HG03097 (cell line): ENCODE results near the gene GUCY2C.

Source experiments
- ATAC-seq: cut with Tn5 transposase; IDR thresholded peaks from one replicate; pipeline ENCODE4 v1.9.1; 2021; ENCODE audit not compliant: unreplicated experiment, low FRiP score

Gene GUCY2C

DNA sequence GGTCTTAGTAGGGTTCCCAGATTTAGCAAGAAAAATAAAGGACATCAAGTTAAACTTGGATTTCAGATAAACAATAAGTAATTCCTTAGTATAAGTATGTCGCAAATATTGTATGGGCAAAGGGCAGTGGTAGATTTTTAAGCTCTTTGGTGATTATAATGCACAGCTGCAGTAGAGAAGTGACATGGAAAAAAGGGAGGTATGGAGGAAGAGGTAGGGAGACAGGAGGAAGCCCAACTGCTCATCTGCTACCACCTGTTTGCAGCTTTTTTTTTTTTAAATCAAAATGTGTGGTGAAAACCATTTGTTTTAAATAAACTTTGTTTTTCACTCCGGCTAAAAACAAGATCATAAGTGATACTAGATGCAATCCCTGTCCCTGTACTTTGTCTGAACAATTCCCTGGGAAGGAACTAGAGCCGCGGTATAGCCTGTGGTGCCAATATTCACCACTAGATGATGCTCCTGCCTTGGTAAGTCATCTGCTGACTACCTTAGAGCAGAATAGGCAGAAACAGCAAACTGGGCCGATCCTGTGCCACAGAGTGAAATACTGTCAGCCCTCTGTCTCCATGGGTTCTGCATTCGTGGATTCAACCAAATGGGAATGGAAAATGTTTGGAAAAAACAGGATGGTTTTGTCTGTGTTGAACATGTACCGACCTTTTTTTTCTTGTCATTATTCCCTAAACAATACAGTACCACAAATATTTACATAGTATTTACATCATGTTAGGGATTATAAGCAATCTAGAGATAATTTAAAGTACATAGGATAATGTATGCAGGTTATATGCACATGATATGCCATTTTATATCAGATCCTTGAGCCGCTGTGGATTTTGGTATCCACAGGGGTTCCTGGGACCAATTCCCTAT, 66.3 kb downstream of the GUCY2C start:
- ATAC-seq = peak; percentile 92

DNA sequence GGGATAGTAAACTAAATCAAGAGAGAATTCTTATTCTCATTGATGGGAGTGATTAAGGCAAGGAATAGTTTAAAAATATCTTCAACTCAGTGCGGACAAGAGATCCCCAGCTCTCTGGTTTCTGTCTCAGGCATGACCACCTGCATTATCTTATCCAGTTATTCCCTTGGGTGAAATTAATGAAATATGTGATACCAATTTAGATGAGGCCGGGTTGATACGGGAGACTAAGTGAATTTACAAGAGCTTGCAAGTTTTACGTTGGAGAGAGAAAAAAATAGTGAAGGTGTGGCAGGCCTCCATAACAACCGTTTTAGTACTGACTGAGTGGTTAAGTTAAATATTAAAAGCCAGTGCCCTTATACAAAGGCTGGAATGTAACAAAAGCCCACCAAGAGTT, 67.6 kb downstream of the GUCY2C start:
- ATAC-seq = no peak

DNA sequence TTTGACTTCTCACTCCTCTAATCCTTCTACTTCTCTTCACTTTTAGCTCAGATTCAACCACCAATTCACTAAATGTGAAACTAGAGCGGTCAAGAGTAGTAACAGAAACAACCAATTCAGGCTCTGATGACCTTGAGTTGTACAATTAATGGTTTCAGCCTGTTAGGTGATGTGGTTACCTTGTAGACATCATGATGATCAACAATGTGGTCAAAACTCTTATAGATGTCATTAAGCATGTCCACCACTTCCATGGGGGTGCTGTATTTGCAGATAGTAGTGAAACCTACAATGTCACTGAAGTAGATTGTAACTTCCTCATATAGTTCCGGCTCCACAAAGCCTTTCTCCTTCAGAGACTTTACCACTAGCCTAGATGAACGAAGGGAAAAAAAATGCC, 74.6 kb downstream of the GUCY2C start:
- ATAC-seq = peak; percentile 69

DNA sequence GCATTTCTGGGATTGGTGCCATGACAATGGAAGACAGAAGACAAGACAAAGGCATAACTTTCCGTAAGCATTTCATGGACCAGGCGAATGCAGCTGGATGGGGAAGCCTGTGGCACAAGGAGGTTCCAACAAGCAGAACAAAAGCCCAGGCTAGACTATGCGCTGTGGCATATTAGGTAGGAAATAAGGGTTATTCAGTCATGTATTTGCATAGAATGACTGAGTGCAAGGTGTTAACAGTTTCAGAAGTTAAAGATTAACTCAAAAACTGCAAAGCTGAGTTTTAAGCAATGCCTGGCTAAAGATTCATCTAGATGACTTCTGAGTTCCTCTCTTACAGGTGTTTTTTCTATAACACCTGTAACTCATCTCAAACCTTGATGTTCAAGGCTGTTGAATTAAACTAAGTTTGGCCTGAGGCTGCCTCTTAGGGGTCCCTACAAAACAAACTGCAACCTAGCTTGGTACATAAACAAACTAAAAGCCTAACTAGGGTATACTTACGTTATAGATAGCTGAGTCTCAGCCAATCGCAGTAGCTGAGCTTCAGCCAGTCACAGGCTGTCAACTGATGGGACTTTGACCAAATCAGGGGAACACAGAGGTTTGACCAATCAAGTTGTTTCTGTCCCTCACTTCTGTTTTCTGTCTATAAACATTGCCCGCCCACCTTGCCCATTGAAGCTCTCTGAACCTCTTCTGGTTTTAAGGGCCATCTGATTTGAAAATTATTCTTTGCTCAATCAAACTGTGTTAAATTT, 76.5 kb downstream of the GUCY2C start:
- ATAC-seq = peak; percentile 48

DNA sequence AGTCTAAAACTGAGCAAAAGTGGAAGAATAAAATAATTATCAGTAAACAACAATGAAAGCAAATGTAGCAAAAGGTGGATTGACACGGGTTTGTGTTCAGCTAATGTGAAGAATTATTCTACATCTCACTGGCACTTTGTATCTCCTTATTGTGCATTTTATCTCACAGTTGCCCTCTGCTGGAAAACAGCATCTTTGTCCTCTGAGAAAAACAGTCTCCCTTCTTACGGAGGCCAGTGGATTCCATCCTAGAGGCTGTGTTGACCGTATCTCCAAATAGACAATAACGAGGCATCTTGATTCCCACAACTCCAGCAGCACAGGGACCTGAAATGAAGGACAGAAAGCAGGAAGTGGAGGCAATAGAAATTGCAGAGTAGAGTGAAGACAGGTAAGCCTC, 77.4 kb downstream of the GUCY2C start:
- ATAC-seq = no peak

DNA sequence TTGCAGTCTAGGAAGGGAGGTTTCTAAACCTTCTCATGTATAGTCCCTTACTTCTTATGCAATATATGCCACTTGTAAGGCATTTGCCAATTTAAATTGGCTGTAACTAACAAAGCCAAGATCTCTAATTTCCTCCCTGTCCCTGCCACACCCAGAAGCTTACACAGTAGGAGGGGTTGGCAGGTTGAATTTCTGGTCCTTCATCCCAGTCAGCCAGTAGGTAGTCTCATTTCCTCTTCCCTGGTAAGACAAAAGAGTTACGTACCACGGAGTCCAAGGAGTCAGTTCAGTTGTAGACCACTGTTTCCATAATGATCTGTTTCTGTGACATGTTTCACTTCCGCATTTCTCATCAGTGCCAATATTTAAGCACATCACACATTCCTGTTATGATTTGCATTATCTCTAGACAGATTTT, 81.7 kb downstream of the GUCY2C start:
- ATAC-seq = no peak

DNA sequence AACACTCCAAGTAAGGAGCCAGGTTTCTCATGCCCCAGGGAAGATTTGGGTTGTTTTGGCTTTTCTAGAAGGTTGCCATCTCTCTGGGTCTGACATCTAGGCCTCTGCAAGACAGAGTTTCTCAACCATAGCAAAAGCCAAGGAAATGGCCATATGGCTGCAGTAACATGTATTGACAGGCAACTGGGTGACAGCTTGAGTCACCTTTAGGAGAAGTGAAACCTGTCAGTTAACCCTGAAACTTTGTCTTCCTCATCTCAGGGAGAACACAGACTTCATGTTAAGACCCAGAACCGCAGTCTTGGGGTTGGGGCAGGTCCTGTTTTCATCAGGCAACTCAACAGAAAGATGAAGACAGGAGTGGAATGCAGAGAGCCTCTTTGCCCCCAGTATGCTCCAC, 82.7 kb downstream of the GUCY2C start:
- peak; percentile 92 for ATAC-seq

DNA sequence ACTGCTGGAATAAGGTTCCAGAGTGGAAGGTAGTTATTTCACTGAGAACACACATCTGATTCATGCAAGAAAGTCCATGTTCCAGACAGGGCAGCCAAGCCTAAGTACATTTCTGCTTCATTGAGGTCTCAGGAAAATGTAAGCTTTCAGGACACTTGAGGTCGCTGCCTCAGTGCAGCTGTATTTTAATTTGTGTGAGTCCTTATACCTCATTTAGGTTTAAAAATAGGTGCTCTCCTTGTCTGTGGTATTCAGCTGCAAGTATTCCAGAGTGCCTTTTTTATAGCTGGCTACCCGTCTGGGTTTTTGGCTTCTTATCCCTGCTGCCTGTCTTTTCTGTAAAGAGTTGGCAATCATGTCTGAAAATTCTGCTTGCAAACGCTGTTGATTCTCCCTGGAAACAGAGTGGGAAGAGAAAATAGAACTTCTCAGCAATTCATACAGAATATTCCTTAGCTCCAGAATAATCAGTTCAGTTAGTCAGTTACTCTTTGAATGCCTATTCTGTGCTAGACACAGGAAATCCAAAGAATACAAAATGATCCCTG, 83.4 kb downstream of the GUCY2C start:
- ATAC-seq = no peak

DNA sequence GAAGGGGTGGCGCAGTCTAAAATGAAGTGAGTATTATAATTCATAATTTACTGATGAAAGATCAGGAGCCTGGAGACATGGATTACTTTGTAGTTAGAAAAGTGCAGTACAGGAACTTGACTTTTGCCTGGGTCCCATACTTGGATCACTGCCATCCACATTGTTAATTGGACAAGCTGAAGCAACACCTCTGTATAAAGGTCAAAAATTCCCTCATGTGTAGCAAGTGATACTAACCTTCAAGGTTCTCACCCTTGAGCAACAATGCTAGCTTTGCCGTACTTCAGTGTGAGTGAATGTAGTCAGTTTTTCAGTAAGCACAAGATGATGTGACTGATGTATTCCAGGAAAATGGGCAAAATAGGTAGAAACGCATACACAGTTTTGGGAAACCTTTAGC, 84.1 kb downstream of the GUCY2C start:
- ATAC-seq = no peak

DNA sequence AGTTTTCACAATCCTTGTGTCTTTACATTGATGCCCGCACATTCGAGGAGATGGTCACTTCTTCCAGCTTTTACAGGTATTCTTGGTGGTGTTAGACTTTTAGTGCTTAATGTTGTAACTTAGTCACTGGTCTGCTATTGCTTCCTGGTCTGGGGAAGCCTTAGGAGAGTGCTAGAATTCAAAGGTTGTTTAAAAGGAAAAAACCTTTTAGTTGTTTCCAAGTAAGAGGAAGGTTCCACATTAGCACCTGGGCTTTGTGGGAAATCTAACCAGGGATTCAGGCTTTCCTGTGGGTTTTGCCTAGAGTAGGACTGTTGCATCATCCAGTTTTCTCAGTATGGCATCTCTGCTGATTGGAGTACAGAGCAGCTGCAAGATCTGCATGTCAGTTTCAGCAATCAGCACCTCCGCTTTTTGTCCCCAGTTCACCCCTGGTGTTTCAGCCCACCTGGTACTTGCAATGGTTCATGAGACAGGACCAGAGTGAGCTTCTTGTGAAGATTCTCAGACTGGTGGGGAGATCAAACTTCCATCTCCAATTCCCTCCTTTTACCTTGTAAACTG, 84.7 kb downstream of the GUCY2C start:
- no peak for ATAC-seq

DNA sequence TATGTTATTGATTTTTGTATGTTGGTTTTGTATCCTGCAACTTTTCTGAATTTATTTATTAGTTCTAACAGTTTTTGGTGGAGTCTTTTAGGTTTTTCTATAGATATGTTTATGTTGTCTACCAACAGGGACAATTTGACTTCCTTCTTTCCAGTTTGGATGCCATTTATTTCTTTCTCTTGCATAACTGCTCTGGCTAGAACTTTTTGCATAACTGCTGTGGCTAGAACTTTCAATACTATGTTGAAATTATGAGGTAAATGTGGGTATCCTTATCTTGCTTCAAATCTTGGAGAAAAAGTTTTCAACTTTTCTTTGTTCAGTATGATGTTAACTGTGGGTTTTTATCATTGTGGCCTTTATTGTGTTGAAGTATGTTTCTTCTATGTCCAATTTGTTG, 88.8 kb downstream of the GUCY2C start:
- ATAC-seq = no peak

DNA sequence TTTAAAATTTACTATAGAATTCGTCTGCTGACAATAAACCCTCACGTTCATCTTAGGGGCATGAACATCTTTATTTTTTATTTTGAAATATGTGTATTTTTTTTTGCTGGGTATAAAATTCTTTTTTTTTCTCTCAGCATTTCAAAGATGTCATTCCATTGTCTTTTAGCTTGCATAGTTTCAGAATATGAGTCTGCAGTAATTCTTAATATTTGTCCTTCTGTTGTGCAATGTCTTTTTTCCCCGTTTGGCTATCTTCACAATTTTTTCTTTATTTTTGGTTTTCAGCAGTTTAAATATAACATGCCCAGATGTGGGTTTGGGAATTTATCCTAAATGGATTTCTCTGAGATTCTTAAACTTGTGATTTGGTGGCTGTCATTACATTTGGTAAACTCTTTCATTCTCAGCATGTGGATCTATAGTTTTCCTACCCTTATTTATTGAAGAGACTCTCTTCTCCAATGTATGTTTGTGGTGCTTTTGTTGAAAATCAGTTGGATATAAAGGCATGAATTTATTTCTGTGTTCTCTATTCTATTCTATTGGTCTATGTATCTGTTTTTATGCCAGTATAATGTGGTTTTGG, 90.9 kb downstream of the GUCY2C start:
- ATAC-seq = no peak

DNA sequence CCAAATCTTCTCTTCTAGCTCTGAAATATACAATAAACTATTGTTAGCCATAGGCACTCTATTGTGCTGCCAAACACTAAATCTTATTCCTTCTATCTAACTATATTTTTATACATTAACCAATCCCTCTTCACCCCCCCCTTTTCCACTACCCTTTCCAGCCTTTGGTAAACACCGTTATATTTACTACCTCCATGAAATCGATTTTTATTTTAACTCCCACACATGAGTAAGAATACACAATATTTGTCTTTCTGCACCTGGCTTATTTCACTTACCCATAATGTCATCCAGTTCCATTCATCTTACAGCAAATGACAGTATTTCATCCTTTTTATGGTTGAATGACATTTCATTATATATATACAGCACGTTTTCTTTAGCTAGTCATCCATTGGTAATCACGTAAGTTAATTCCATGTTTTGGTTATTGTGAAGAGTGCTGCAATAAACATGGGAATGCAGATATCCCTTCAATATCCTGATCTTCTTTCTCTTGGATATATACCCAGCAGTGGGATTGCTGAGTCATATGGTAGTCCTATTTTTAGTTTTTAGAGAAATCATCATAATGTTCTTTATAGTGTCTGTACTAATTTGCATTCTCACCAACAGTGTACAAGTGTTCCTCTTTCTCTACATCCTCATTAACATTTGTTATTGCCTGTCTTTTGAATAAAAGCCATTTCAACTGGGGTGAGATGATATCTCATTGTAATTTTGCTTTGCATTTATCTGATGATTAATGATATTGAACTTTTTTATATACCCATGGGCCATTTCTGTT, 94.5 kb downstream of the GUCY2C start:
- ATAC-seq = no peak

DNA sequence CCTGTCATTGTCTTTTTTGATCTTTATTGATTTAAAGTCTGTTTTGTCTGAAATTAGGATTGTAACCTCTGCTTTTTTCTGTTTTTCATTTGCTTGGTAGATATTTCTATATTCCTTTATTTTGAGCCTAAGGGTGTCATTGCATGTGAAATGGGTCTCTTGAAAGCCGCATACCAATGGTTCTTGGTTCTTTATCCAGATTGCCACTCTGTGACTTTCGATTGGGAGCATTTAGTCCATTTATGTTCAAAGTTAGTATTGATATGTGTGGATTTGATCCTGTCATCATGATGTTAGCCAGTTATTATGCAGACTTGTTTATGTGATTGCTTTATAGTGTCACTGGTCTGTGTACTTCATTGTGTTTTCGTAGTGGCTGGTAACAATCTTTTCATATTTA, 98.9 kb downstream of the GUCY2C start:
- no peak for ATAC-seq

DNA sequence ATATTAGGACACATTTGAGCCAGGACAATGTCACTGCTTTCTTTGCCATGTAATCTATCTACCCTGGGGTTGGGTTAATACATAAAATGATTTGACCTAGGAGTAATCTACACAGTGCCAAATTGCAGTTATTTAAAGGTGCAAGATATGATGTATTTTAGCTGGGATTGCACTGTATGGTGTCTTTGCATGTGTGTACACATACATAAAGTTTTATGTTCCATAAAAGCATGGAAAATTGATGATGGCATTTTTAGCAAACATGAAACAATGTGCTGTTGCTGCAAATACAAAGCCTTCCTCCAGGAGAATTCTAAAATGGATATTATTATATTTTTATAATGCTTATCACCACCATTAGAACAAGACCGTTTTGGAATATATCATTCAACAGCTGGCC, 104.7 kb downstream of the GUCY2C start:
- ATAC-seq = no peak

DNA sequence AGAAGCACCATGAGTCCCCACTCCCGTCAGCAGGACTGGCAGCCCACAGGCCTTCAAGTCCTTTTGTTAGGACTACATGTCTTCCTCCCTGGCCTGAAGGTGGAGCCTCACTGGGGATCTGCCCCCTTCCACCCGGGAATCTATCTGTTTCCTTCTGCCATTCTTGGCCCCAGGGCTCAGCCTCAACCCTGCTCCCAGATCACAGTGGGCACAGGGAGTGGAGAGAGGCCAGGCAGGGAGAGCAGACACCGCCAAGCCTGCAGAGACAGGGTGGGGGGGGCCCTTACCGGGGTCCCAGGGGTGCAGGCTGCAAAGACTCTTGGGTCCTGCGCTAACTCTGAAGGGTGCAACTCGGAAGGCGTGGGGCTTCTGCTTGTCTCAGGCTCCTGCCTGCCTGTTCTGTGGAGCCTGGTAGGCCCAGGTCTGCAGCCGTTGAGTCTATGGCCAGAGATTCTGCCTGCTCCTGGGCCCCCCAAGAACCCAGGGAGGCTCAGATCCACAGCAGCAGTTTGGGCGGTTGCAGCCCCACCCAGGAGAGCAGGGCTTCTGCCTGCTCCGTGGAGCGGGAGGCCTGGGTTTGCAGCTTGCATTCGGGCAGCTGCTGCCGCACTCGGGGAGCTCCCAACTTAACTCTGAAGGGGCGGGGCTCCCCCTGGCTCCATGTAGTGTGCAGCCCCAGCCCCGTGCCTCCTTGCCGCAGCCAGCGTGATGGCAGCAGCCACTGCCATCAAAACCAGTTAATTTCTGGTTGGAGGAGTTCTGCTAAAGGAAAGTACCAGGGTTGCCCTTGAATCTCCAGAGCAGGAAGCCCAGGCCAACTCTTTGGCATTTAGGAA, 107.0 kb downstream of the GUCY2C start:
- no peak for ATAC-seq

DNA sequence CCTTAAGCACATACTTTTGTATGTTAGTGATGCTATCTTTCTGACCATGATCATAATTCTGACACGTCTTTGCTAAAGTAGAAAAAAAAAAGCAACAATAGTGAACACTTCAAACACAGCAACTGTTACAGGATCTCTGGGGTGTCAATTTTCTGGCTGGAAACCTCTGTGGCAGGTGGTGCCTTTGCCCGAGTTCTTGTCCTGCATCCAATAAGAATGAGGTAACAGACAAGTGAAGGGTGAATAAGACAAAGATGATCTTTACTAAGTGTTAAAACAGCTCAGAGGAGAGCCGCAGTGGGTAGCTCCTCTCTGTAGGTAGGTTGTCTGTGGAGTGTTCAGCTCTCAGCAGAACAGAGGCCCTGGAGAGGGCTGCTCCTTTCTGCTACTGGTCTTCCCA, 107.8 kb downstream of the GUCY2C start:
- no peak for ATAC-seq

DNA sequence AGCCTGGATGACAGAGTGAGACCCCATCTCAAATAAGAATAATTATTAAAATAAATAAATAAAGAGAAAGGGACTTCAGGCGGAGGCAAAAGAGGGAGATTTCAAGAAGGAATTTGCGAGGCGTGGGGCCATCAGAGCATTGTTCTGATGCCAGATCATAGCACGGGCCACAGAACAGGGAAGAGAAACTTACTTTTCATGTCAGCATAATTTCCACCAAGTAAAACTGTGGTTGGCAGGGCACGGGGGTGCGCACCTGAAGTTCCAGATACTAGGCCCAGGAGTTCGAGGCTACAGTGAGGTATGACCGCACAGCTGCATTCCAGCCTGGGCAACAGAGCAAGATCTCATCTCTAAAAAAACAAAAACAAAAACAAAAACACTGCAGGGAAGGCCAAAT, 117.8 kb downstream of the GUCY2C start:
- ATAC-seq = no peak

DNA sequence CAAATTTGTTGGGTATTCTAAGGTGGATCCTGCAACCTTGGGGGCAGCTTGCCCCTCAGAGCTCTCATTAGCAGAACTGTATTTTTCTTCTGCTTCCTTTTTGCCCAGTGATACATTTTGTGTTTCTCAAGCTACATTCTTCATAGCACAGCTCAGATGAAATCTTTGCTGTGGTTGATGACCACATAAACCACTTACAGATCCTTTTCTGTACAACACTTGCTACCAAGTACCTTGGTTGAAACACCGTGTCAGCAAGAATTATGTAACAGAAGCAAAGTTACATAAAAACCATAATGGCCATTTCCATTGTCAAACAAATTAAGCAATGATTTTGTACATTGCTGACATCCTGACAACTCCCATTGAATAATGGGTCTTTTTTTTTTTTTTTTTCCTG, 119.1 kb downstream of the GUCY2C start:
- no peak for ATAC-seq
